ENCODE measurements around the gene AMN1. TPM values are rescaled to one million over a fixed set of nuclear protein-coding genes. Genes with fewer than 3 reads are reported as not detected.

Gene AMN1
- total and polyA plus RNA-seq, 8 donors = 3.5 to 8.4 (median 4.9) TPM

DNA sequence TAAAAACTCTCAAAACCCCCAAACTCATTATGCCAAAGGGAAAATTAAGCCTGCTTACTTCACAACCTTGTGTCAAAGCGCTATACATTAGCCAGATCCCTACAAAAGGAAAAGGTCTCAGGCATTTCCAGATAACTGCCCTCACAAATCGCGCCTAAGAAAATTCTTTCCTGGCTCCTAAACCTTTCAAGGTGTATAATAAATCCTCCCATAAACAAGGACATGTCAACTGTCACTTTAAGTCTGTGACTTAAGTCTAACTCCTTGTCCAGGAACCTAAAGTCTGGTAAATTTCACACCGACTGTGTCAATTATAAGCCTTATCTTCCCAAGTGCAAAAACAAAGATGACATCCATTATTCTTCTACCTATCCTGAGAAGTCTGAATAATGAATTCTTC is 73.6 kb downstream of the AMN1 start:
- Histone ChIP-seq H3K27ac (peak overlapping the region in 1 of 4 donors; percentile 83), H3K9me3 (no peaks in the 10 kb centered on the region), H3K4me3 (no peak overlapping the region), H3K36me3 (no peaks in the 10 kb centered on the region), H3K27me3 (no peaks in the 10 kb centered on the region), H3K4me1 (peaks cover 0 to 30% (median 12%) of the 10 kb centered on the region in 3 donors)
- DNase-seq = no peak
- ATAC-seq = no peak
- no peak for FAIRE-seq
- intact Hi-C loops (cut with DNase I) = loop anchor here in 1 of 3 donors (10.0 kb wide), 1 partner anchor 650 kb away; no protein-coding TSS in a partner anchor
- 46 to 52% methylated on average over 4 of the region's 4 CpGs for WGBS, 2 donors
- TF ChIP-seq, protein P1, sequence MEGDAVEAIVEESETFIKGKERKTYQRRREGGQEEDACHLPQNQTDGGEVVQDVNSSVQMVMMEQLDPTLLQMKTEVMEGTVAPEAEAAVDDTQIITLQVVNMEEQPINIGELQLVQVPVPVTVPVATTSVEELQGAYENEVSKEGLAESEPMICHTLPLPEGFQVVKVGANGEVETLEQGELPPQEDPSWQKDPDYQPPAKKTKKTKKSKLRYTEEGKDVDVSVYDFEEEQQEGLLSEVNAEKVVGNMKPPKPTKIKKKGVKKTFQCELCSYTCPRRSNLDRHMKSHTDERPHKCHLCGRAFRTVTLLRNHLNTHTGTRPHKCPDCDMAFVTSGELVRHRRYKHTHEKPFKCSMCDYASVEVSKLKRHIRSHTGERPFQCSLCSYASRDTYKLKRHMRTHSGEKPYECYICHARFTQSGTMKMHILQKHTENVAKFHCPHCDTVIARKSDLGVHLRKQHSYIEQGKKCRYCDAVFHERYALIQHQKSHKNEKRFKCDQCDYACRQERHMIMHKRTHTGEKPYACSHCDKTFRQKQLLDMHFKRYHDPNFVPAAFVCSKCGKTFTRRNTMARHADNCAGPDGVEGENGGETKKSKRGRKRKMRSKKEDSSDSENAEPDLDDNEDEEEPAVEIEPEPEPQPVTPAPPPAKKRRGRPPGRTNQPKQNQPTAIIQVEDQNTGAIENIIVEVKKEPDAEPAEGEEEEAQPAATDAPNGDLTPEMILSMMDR (IDR thresholded peaks at IDR 0.05) = no peak

GRCh38 chr12:31651893-31652521 is 76.8 kb downstream of the AMN1 start:
- ATAC-seq (no peak), DNase-seq (no peak), FAIRE-seq (no peak)
- no peaks in the 10 kb centered on the region for H3K9me3 ChIP-seq
- H3K4me3 ChIP-seq = no peak overlapping the region
- H3K27ac ChIP-seq = peak overlapping the region in 2 of 4 donors; percentile 78 to 83
- 87 to 89% methylated on average over 18 of the region's 18 CpGs for WGBS, 2 donors
- peaks cover 0 to 31% (median 11%) of the 10 kb centered on the region in 3 donors for H3K4me1 ChIP-seq
- intact Hi-C loops (cut with DNase I) = loop anchor here in 1 of 3 donors (10.0 kb wide), 1 partner anchor 653 kb away; no protein-coding TSS in a partner anchor
- TF ChIP-seq, protein P1 (IDR thresholded peaks at IDR 0.05) = no peak
- H3K27me3 ChIP-seq = no peaks in the 10 kb centered on the region
- H3K36me3 ChIP-seq = no peaks in the 10 kb centered on the region

DNA sequence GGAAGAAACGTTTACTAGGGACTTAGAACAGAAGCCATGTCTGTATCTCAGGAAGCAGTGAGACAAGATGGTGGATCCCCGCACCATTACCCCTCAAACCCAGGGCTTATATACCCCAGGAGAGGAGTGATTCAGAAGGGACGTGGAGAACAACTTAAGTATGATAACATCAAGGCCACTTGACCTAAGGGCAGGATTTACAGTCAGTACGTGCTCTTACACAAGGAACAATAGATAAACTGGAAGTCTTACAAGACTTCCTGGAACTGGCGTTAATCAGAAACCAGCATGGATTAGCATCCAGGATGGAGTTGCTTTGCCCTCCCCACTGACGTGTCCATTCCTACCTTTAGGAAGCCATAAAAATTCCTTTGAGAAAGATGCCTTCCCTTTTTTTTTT is 77.9 kb downstream of the AMN1 start:
- FAIRE-seq (no peak), ATAC-seq (peak in 3 of 4 donors; percentile 66 to 76 (median 69)), DNase-seq (peak in 3 of 6 donors; percentile 29 to 54 (median 40))
- H3K36me3 ChIP-seq = no peaks in the 10 kb centered on the region
- intact Hi-C loops (cut with DNase I) = loop anchor here in 1 of 3 donors (10.0 kb wide), 1 partner anchor 654 kb away; no protein-coding TSS in a partner anchor
- peak overlapping the region in 2 of 4 donors; percentile 78 to 83 for H3K27ac ChIP-seq
- peaks cover 0 to 33% (median 10%) of the 10 kb centered on the region in 3 donors for H3K4me1 ChIP-seq
- H3K9me3 ChIP-seq = no peaks in the 10 kb centered on the region
- TF ChIP-seq, protein P1 (IDR thresholded peaks at IDR 0.05) = no peak
- 33 to 35% methylated on average over 6 of the region's 6 CpGs for WGBS, 2 donors
- H3K4me3 ChIP-seq = no peak overlapping the region
- no peaks in the 10 kb centered on the region for H3K27me3 ChIP-seq

DNA sequence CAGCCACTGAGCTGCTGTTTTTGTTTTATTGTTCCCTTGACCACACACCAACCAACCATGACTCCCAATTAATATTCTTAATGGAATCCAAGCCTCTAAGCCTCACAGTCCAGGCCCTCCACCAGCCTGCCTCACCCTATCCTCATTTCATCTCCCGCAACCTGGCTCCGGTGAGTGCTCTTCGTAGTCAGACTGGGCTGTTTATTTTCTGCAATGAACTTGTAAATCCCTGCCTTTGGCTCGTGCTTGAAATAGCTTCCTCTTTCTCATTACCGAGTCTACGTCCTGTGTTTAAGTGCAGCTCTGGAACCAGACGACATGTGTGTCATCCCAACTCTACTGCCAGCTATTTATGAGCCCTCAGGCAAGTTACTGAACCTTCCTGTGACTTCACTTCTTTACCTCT is 81.7 kb downstream of the AMN1 start:
- FAIRE-seq (no peak), ATAC-seq (no peak), DNase-seq (no peak)
- intact Hi-C loops (cut with DNase I) = no loop called here
- no peaks in the 10 kb centered on the region for H3K9me3 ChIP-seq
- H3K4me1 ChIP-seq = peaks cover 0 to 28% (median 4%) of the 10 kb centered on the region in 3 donors
- TF ChIP-seq, protein P1 (IDR thresholded peaks at IDR 0.05) = no peak
- H3K27ac ChIP-seq = peak overlapping the region in 2 of 4 donors; percentile 15 to 17
- 82 to 83% methylated on average over 7 of the region's 7 CpGs for WGBS, 2 donors
- no peaks in the 10 kb centered on the region for H3K36me3 ChIP-seq
- H3K27me3 ChIP-seq = no peaks in the 10 kb centered on the region
- H3K4me3 ChIP-seq = no peak overlapping the region

- FAIRE-seq (no peak), DNase-seq (no peak), ATAC-seq (no peak)
- peak overlapping the region in 2 of 4 donors; percentile 81 to 90 for H3K27ac ChIP-seq
- H3K9me3 ChIP-seq = no peaks in the 10 kb centered on the region
- intact Hi-C loops (cut with DNase I) = no loop called here
- WGBS, 2 donors = 55 to 73% methylated on average over 5 of the region's 5 CpGs
- TF ChIP-seq, protein P1 (IDR thresholded peaks at IDR 0.05) = no peak
- H3K4me3 ChIP-seq = no peak overlapping the region
- no peaks in the 10 kb centered on the region for H3K36me3 ChIP-seq
- H3K4me1 ChIP-seq = peaks cover 0 to 25% (median 4%) of the 10 kb centered on the region in 3 donors
- no peaks in the 10 kb centered on the region for H3K27me3 ChIP-seq
These were observed 82.9 kb downstream of the AMN1 start for GRCh38 chr12:31645924-31646323.

Measured in pancreas (tissue), 10 donors.